Muscle of arm (tissue), 12 donors: ENCODE results near the gene SECTM1. TPM values are rescaled to one million over a fixed set of nuclear protein-coding genes. Genes with fewer than 3 reads are reported as not detected.

Experiments used
- DNase-seq: peaks from one replicate; pipeline ENCODE4 v3.0.0-alpha.2; 2013
- polyA plus RNA-seq, 12 donors: library from polyadenylated mRNA; unstranded; fragments of 120-200 nt; gene quantifications; one replicate each; pipeline ENCODE4 v1.2.1, GENCODE V29; 2013; ENCODE audit not compliant: insufficient read length in 12 of 12

Gene SECTM1
- polyA plus RNA-seq, 12 donors, result 1.7 to 15.8 (median 3.1) TPM; not detected in 2

GRCh38 chr17:82316651-82317393 lies 16.7 kb downstream of the SECTM1 start:
- DNase-seq, result no peak

DNA sequence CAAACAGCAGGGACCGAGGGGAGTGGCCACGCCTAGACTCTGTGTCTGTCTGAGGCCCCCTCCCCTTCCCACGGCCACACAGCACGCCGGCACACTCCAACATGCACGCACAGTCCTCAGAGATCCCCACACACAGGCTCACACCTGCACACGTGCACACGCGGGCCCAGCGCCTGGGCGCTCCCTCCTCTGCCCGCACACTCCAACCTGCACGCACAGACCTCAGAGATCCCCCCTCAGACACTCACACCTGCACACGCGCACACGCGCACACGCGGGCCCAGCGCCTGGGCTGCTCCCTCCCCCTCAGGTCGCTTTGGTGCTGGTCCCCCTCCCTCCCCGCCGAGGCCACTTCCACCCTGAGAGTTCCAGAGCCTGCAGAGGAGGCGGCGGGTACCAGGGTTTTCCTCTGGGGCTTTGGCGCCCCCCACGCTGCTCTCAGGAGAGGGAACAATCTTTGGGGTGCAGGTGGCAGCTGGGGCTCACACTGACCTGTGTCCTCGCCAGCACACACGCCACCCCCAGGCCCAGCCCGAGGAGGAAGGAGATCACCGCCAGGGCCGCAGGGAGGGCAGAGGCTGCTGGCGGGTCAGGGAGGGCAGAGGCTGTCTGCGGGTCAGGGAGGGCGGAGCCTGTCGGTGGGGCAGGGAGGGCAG lies 17.7 kb downstream of the SECTM1 start:
- DNase-seq, result no peak

GRCh38 chr17:82314727-82315605 lies 18.6 kb downstream of the SECTM1 start:
- no peak for DNase-seq

- no peak for DNase-seq
Measured at GRCh38 chr17:82314012-82314726, 19.4 kb downstream of the SECTM1 start.

- DNase-seq, result no peak
Measured at GRCh38 chr17:82313195-82314011, 20.2 kb downstream of the SECTM1 start.

GRCh38 chr17:82311971-82312370 lies 21.6 kb downstream of the SECTM1 start:
- no peak for DNase-seq

- DNase-seq, result no peak
Measured at GRCh38 chr17:82310877-82311276, 22.7 kb downstream of the SECTM1 start.

GRCh38 chr17:82309656-82310570 lies 23.7 kb downstream of the SECTM1 start:
- DNase-seq, result no peak

GRCh38 chr17:82305727-82306300 lies 27.8 kb downstream of the SECTM1 start:
- no peak for DNase-seq

GRCh38 chr17:82304826-82305726 lies 28.5 kb downstream of the SECTM1 start:
- DNase-seq, result no peak

- DNase-seq, result no peak
Measured at GRCh38 chr17:82303944-82304808, 29.4 kb downstream of the SECTM1 start.

- no peak for DNase-seq
Measured at GRCh38 chr17:82302991-82303943, 30.3 kb downstream of the SECTM1 start.

DNA sequence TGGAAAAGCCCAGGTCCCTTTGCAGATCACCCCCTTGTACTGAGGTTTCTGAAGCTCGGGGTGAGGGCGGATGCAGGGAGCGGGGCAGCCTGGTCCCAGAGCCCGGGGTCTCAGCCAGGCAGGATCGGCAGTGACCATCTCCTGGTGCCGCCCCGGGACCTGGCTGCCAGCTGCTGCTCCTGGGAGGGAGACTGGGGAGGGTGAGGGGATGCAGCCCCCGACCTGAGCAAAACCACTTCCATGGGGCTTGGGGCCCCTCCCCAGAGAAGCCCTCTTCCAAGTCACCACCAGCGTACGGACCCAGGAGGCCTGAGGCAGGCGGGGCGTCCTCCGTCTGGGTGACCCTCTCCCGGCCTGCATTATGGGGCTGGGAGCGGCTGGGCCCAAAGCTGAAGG lies 31.0 kb downstream of the SECTM1 start:
- DNase-seq, result no peak

- DNase-seq, result no peak
Measured at GRCh38 chr17:82301916-82302567, 31.5 kb downstream of the SECTM1 start.

GRCh38 chr17:82301300-82301915 lies 32.2 kb downstream of the SECTM1 start:
- DNase-seq, result no peak
